Neuron (in vitro differentiated cells): Measurements from ENCODE around the gene DNAH3.
"Not testable (repeated sequence)": the region's sequence is repeated elsewhere in the genome, so short reads cannot be mapped to it uniquely, and the experiment has no call there.

ENCODE experiments used
- H2AFZ ChIP-seq: one replicate; pipeline ENCODE4 v1.6.1; 2013; ENCODE audit warnings: low read depth, mild to moderate bottlenecking, inconsistent platforms, low read length, moderate library complexity
- H3K27me3 ChIP-seq: one replicate; pipeline ENCODE4 v1.6.1; 2013; ENCODE audit warnings: low read length; ENCODE audit not compliant: insufficient read depth
- H3K36me3 ChIP-seq: one replicate; pipeline ENCODE4 v1.6.1; 2013; ENCODE audit warnings: low read length; ENCODE audit not compliant: insufficient read depth
- H3K4me1 ChIP-seq: one replicate; pipeline ENCODE4 v1.6.1; 2013; ENCODE audit warnings: low read length; ENCODE audit not compliant: insufficient read depth
- H3K4me3 ChIP-seq: 2 replicates; pipeline ENCODE4 v1.5.1; 2013; ENCODE audit warnings: mild to moderate bottlenecking, low read length, moderate library complexity
- H3K9me3 ChIP-seq: one replicate; pipeline ENCODE4 v1.6.1; 2013; ENCODE audit warnings: low read length

DNAH3 gene

DNA sequence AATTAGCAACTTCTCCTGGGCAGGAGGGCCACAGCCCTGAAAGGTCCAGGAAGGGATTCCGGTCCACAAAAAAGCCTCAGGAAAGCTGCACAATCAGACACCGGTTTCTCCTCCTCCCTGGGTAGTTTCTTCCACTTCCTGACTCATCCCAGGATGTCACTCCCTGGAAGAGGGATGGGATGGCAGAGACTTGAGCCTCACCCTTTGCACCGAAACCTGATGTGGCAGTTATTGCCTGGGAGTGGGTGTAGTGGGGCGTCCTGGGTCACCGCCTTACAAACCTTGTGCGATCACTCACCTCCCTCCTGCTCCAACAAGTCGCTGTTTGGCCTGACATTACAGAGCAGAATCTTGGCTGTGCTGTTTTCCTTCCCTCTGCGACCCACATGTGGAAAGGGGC, 179.2 kb downstream of the DNAH3 start:
- no peaks in the 10 kb centered on the region for H3K36me3 ChIP-seq
- H2AFZ ChIP-seq = no peak overlapping the region
- no peaks in the 10 kb centered on the region for H3K27me3 ChIP-seq
- H3K9me3 ChIP-seq = no peaks in the 10 kb centered on the region
- no peak overlapping the region for H3K4me3 ChIP-seq
- H3K4me1 ChIP-seq = no peaks in the 10 kb centered on the region

DNA sequence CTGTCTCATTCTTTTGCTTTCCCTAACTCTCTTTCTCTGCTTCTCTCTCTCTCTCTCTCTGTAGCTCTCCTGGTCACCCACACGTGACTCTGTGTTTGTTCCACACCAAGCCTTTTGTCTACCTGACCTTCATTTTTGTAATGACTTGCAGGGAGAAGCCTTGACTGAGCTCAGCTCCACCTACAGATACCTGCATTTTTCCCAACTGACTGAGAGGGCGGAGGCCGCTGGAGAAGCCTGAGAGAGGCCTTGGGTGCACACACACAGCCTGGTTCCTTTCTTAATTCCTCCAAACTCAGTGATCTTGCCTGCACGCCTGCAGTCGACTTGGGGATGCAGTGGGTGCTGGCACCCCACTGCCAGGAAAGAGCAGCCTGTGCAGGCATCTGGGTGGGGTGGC, 181.3 kb downstream of the DNAH3 start:
- Histone ChIP-seq H3K9me3 (no peaks in the 10 kb centered on the region), H2AFZ (no peak overlapping the region), H3K4me3 (no peak overlapping the region), H3K36me3 (no peaks in the 10 kb centered on the region), H3K27me3 (no peaks in the 10 kb centered on the region), H3K4me1 (no peaks in the 10 kb centered on the region)

DNA sequence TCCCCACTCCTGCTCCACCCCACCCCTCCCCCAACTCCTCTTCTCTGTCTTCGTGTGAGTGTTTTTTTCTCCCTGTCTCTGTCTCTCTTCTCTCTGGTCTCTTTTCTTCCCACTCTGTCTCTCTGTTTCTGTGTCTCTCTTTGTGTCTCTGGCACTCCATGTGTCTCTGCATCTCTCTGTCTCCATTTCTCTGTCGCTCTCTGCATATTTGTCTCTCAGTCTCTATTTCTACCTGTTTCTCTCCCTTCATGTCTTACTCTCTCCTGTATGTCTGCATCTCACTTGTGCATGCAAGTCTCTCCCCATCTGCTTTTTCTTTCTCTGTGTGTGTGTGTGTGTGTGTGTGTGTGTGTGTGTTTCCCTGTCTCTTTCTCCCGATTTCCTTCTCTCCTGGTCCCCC, 181.9 kb downstream of the DNAH3 start:
- H3K9me3 ChIP-seq = no peaks in the 10 kb centered on the region
- H3K4me1 ChIP-seq = no peaks in the 10 kb centered on the region
- no peak overlapping the region for H3K4me3 ChIP-seq
- no peaks in the 10 kb centered on the region for H3K27me3 ChIP-seq
- H3K36me3 ChIP-seq = no peaks in the 10 kb centered on the region
- no peak overlapping the region for H2AFZ ChIP-seq

DNA sequence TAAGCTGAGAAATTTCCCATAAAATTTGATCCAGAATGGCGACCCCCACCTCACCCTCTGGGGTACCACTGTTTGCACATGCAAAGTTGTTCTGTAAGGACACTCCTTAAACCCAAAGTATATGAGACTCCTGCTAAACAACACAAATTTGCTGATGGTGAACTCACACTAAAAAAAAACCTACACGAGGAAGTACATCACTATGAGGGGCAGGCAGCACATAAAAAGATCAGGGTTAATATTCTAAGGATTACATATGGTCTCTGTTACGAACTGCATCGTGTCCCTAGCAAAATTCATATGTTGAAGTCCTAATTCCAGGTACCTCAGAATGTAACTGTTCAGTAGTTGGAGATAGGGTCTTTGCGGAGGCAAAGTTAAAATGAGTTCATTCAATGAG, 189.7 kb downstream of the DNAH3 start:
- no peak overlapping the region for H2AFZ ChIP-seq
- no peak overlapping the region for H3K4me3 ChIP-seq
- no peaks in the 10 kb centered on the region for H3K9me3 ChIP-seq
- H3K36me3 ChIP-seq = no peaks in the 10 kb centered on the region
- no peaks in the 10 kb centered on the region for H3K4me1 ChIP-seq
- H3K27me3 ChIP-seq = no peaks in the 10 kb centered on the region

DNA sequence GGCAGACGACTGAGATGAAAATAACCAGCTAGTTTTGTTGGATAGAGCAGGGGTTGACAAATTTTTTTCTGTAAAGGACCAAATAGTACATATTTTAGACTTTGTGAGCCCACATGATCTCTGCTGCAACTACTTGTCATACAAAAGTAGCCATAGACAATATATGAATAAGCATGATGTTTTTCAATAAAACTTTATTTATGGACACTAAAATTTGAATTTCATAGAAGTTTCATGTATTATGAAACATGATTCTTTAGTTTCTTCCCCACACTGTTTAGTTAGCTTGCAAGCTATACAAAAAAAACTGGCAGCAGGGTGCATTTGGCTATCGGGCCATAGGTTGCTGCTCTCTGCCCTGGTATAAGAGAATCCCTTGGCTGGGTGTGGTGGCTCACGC, 193.5 kb downstream of the DNAH3 start:
- Histone ChIP-seq H2AFZ (no peak overlapping the region), H3K4me1 (no peaks in the 10 kb centered on the region), H3K4me3 (no peak overlapping the region), H3K36me3 (no peaks in the 10 kb centered on the region), H3K9me3 (no peaks in the 10 kb centered on the region), H3K27me3 (no peaks in the 10 kb centered on the region)

DNA sequence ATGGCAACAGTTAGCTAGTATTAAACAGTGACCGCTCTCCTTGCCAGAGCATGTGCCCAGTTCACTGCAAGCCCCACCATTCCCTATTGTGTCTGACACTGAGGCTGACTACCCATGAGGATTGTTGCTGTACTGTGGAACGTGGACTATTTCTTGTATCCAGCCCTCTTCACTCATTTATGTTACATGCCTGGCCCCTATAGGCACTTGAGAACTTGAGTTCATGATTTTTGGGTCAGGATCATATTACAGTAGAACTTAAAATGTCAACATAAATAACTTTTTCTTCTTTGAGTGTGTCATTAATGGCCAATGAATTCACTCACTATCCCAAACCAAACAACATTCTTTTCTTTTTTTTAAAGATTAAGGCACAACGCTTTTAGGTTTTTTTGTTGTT, 194.3 kb downstream of the DNAH3 start:
- H3K4me1 ChIP-seq = no peaks in the 10 kb centered on the region
- H3K9me3 ChIP-seq = no peaks in the 10 kb centered on the region
- H2AFZ ChIP-seq = no peak overlapping the region
- H3K4me3 ChIP-seq = no peak overlapping the region
- no peaks in the 10 kb centered on the region for H3K27me3 ChIP-seq
- H3K36me3 ChIP-seq = no peaks in the 10 kb centered on the region

DNA sequence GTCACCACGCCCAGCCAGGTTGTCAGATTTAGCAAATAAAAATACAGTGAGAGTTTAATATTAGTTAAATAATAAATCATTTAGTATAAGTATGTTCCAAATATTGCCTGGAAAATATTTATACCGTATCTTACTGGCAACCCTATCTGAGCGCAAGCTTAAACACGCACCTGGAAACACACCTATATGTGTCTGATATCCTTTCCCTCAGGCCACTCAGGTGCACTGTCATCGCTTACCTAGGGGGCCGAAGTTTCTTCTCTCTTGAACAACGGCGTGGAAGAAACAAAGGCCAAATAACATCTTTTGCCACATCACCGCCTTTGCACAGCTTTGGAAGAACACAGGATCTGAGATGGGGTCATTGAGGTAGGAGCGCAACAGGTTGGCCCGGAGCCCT, 196.1 kb downstream of the DNAH3 start:
- no peaks in the 10 kb centered on the region for H3K36me3 ChIP-seq
- H2AFZ ChIP-seq = no peak overlapping the region
- H3K4me3 ChIP-seq = no peak overlapping the region
- no peaks in the 10 kb centered on the region for H3K9me3 ChIP-seq
- no peaks in the 10 kb centered on the region for H3K4me1 ChIP-seq
- no peaks in the 10 kb centered on the region for H3K27me3 ChIP-seq

DNA sequence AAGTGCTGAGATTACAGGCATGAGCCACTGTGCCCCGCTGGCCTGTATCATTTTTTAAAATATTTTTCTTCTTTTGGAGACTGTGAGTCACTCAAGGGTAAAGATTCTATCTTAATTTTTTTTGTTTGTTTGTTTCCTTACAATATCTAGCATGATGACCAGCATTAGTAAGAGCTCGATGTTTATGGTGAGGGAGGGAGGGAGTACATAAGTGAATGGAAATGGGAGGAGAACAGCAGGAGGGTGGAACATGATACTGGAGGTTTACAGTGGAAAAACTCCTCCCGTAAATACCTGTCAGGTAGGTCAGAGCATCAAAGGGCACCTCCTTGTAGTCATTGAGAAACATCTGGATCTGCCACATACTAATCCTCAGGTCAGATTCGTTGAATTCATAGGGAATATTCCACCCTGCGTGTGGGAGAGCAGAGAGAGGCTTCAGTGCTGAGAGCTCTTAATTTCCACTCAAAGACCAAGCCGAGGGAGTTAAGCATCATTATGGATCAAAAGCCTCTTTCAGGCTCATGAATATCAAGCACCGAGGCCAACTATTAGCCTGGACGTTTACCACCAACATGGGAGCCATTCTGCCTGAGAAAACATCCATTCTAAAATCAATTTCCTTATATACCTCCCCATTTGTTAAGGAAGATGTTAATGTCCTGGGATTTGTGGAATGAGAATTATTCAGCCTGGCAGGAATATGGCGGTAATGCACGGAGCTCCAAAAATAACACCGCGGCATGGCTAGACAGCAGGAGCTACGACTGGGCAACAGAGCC, 198.3 kb downstream of the DNAH3 start:
- Histone ChIP-seq H3K4me1 (no peaks in the 10 kb centered on the region), H3K36me3 (no peaks in the 10 kb centered on the region), H3K9me3 (no peaks in the 10 kb centered on the region), H3K27me3 (no peaks in the 10 kb centered on the region), H2AFZ (no peak overlapping the region), H3K4me3 (no peak overlapping the region)

DNA sequence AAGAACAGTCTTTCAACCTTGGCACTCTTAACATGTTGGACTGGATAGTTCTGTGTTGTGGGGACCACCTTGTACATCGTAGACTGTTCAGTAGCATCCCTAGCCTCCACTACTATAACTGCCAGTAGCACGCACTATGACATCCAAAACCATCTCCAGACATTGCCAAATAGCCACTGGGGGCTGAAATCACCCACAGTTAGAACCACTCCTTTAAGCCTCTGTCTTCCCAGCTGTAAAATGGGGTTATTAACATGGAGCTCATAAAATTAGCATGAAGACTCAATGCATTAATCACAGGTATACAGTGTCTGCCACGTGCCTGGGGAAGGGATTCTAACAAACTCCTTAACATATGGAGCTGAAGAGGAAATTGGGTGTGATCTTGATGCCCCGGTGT, 200.4 kb downstream of the DNAH3 start:
- Histone ChIP-seq H3K36me3 (no peaks in the 10 kb centered on the region), H2AFZ (no peak overlapping the region), H3K4me1 (no peaks in the 10 kb centered on the region), H3K9me3 (no peaks in the 10 kb centered on the region), H3K4me3 (no peak overlapping the region), H3K27me3 (no peaks in the 10 kb centered on the region)

DNA sequence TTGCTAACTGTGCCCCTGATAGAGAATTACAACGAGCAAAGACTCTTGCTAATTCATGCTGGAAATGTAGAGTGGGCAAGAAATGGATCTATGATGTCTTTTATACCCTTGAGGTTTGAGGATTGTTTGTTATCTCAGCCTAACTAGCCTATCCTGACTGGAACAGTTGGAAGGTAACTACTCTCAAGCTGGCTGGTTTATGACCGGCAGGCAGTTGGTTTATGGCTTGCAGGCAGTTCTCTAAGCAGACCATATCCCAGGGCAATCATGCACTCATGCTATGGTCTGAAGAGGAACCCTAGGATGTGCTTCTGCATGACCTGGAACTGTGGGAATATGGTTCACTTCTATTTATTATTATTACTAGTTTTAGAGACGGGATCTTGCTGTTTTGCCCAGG, 201.0 kb downstream of the DNAH3 start:
- H3K4me1 ChIP-seq = no peaks in the 10 kb centered on the region
- no peaks in the 10 kb centered on the region for H3K36me3 ChIP-seq
- H3K9me3 ChIP-seq = no peaks in the 10 kb centered on the region
- no peak overlapping the region for H2AFZ ChIP-seq
- H3K4me3 ChIP-seq = no peak overlapping the region
- no peaks in the 10 kb centered on the region for H3K27me3 ChIP-seq

DNA sequence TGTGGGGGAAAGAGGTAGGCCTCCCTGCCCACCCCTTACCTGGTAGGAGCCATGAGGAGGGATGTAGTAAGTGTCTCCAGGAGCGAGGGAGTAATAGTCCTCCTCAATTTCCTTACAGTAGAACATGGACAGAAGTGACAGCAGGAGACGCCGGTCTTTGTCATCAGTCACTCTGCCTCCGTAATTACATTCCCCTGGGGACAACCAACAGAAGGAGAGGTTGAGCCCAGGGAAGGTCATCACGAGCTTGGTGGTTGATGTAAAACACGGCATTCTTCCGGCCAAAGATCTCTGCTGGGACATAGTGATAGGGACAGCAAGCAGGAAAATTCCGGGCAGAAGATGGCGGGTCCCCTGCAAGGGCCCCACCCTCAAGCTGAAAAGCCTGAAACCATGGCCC, 202.2 kb downstream of the DNAH3 start:
- H3K4me3 ChIP-seq = no peak overlapping the region
- no peaks in the 10 kb centered on the region for H3K4me1 ChIP-seq
- H3K9me3 ChIP-seq = no peaks in the 10 kb centered on the region
- H3K36me3 ChIP-seq = no peaks in the 10 kb centered on the region
- H2AFZ ChIP-seq = no peak overlapping the region
- no peaks in the 10 kb centered on the region for H3K27me3 ChIP-seq

DNA sequence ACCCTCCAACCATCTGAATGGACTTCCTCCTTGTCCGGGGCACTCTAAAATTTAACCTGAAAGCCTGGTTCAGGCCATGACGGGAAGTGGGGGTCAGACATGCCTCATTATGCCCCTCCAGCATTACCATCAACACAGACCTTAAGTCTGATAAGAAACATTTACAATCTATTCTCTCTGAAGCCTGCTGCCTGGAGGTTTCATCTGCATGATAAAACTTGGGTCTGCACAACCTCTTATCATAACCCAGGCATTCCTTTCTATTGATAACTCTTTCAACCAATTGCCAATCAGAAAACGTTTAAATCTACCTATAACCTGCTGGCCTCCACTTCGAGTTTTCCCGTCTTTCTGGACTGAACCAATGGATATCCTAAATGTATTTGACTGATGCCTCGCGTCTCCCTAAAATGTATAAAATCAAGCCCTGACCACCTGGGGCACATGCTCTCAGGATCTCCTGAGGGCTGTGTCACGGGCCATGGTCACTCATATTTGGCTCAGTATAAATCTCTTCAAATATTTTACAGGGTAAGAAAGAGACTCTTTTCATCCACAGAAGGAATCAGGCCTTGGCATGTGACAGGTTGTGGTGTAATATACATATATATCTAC, 204.5 kb downstream of the DNAH3 start:
- Histone ChIP-seq H3K9me3 (no peaks in the 10 kb centered on the region), H3K36me3 (no peaks in the 10 kb centered on the region), H3K27me3 (no peaks in the 10 kb centered on the region), H3K4me3 (no peak overlapping the region), H3K4me1 (no peaks in the 10 kb centered on the region), H2AFZ (no peak overlapping the region)

DNA sequence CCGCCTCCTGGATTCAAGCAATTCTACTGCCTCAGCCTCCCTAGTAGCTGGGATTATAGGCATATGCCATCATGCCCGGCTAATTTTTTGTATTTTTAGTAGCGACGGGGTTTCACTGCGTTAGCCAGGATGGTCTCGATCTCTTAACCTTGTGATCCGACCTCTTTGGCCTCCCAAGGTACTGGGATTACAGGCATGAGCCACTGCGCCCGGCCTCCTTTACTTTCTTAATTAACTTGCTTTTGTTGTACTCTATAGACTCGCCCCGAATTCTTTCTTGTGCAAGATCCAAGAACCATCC, 205.1 kb downstream of the DNAH3 start:
- H3K4me3 ChIP-seq, H3K9me3 ChIP-seq, H3K27me3 ChIP-seq, H3K4me1 ChIP-seq, H3K36me3 ChIP-seq, H2AFZ ChIP-seq: not testable (repeated sequence)
